NCI-H446 (cell line): ENCODE measurements around the gene LMBR1.

Experiments used
- DNase-seq, 2 experiments: peaks; one replicate each; lab custom pipeline; 2025; lab: John Stamatoyannopoulos, UW

LMBR1 gene

DNA sequence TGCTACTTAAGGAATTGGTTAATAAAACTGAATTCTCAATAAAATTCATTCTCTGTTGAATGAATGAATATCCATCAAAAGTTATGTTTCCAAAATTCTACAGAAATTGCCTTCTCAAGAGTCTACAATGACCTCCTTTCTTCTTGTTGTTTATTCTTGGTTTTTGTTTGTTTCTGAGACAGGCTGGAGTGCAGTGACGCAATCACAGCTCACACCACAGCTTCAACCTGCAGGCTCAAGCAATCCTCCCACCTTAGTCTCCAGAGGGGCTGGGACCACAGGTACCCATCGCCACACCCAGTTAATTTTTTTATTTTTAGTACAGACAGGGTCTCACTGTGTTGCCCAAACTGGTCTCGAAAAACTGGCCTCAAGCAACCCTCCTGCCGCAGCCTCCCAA, 97.6 kb downstream of the LMBR1 start:
- no peak for DNase-seq

DNA sequence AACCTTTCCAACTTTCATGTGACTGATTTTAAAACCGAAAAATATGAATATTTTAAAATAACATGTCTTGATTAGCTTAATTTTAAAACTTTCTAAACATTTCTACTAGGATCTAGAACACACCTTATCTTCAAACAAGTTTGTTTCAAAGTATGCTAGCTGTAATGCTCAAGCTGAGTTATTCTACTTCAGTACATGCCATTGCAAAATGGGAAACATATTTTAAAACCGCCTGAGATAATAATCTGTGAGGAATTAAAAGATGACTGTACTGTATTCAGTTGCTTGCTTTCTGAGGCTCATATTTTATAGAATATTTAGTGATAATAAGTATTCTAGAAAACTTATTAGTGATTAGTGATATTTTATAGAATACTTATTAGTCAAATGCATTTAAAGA, 99.6 kb downstream of the LMBR1 start:
- DNase-seq: no peak

DNA sequence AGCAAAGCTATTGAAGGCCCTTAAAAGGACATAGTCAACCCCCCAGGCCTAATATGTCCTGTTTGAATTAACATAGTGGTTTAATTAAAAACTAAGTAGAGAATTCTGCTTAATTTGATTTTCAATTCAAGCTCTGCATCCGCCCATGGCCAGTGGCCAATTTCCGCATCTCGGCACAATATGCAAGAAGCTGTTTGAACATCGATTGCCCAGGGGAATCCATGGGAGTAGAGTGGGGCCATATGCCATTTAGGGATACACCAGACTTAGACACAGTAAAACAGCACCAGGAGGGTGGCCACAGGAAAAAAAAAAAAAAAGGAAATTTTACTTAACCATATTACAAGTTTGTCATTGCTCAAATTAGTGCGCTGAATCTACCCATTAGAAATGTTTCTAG, 100.4 kb downstream of the LMBR1 start:
- peak in 1 of 2 experiments; percentile 43 for DNase-seq

DNA sequence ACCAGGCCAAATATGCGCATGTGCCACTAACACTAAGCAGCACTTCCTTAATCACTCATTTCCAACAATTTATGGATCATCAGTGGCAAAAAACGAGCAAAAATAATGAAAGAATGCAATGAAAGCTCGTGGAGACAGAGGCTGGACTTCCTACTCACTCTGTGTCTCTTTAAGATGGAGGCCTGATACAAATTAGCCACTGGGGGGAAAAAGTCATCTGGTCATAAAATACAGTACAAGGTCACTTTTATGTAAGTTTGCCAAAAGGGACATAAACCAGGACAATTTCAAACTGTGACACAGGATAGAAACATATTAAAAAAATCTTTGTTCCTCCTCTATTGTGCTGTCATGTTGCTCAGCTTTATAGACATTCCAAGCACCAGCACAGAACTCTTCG, 101.7 kb downstream of the LMBR1 start:
- DNase-seq: no peak

DNA sequence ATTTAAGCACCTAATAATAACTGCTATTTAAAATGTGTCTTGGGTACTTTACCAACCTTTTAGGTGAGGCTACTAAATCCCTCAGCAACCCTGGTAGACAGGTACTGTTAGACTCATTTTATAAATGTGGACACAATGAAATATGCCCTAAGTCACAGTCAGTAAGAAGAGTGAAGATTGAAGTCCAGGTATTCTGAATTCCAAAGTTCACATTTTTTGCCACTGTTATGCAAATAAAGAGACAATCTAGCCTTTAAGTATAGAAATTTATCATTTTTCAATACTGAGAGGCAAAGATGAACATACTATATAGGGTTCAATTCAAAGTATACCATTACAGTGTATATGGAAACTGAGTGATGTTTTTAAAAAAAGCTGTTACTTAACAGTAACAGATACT, 102.7 kb downstream of the LMBR1 start:
- no peak for DNase-seq

DNA sequence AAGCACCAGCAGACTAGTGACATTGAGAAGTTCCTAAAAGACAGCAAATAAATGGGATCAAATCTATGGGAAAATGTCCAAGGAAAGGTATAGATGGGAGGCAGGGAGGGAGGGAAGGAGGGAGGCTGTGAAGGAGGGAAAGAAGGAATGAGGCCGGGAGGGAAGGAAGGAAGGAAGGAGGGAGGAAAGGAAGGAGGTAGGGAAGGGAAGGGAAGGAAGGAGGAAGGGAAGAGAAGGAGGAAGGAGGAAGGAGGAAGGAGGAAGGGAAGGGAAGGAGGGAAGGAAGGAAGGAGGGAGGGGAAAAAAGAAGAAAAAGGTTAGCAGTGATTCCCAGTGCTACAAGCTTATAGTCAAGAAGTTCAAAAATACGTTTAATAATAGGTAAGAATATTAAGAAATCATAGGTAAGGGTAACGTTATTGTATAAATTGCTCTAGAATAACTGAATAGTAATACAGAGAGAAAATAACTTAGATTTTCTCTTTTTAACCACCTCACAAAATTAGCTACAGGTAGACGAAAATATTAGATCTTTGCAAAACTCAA, 106.9 kb downstream of the LMBR1 start:
- no peak for DNase-seq

DNA sequence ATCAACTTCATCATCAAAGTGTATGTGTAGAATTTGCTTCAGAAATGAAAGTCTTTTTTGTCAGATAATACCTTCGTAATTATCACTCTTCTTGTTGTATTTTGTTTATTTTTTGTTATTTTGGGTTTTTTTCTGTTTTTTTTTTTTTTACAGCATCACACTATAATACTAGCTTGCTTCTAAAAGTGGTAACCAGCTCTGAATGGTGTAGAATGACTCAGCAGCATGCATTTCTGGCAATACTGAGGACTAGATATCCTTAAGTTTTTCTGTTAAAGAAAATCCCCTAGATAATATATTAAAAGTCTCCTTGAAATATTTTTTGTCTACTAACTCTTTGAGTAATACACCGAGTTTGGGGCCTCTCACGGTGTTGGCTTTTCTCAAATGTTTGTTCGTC, 109.1 kb downstream of the LMBR1 start:
- DNase-seq: no peak

DNA sequence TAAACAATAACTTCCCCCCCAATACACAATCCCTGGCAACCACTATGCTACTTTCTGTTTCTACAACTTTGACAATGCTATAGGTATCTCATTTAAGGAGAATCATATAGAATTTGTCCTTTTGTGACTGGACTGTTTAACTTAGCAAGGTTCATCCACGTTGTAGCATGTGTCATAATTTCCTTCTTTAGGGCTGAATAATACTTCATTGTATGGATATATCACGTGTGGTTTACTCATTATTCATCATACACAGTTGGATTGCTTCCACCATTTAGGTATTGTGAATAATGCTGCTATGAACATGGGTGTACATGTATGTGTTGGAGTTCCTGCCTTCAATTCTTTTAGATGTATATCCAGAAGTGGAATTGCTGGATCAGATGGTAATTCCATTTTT, 111.0 kb downstream of the LMBR1 start:
- DNase-seq: no peak

DNA sequence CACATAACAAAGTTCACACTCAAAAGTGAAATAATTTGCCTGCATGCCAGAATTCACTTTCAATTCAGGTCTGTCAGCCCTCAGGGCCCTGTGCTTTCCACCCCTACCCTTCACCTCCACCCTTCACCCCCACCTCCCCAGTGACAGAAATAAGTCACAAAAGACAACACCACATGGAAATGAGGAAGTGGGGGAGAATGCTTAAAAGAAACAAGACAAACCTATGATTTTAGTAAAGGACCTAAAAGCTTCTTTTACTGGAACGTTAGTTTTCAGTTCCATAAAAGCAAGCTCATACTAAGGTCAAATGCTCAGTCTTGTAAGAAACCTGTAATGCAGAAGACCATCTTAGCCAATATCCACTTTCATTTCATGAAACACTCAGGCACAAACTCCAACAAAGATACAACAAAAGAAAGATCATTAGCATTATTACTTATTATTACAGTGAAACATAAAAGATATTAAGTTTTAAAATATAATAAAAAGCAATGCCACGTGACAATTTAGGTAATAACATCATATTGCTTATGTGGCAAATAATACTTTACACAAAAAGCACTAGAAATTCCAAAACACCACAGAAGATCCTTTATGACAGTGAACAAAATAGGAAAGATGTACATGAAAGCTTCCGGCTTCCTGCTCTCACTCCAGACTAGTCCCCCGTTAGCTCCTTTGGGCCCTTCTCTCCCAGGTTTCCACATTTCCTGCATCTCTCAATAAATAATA, 112.1 kb downstream of the LMBR1 start:
- DNase-seq: no peak

DNA sequence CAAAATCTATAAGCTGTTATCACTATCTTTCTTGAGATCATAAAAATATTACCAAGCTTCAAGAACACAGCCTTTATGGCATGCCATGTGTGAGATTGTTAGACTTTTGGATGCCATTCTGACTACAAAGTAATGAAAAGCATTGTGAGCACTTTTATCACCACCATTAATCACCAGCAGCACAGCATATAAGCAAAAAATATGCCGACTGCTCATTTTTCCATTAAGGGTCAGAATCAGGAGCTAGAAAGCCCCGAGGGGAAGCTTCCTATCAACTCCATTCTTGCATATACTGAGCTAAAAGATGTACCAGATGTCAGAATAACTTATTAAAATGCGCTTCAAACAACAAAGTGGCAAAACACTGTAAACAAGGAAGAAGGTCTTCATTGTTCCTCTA, 114.3 kb downstream of the LMBR1 start:
- no peak for DNase-seq

DNA sequence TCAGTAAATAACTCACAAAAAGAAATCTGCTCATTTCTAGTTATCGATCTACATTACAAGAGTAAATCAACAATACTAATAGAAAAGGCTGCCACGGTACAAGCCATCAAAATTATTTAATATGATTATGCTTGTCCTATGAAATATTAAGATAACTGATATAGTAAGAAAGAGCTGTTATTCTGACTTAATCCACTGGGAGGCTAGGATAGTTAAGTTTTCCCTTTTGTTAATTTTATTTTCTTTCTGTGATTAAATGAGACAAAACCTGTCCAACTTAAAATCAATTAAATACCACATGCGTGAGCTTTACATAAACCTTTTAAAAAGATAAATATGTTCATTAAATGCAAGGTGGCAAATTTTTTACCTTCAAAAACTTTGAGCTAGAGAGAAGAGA, 114.8 kb downstream of the LMBR1 start:
- DNase-seq: no peak

DNA sequence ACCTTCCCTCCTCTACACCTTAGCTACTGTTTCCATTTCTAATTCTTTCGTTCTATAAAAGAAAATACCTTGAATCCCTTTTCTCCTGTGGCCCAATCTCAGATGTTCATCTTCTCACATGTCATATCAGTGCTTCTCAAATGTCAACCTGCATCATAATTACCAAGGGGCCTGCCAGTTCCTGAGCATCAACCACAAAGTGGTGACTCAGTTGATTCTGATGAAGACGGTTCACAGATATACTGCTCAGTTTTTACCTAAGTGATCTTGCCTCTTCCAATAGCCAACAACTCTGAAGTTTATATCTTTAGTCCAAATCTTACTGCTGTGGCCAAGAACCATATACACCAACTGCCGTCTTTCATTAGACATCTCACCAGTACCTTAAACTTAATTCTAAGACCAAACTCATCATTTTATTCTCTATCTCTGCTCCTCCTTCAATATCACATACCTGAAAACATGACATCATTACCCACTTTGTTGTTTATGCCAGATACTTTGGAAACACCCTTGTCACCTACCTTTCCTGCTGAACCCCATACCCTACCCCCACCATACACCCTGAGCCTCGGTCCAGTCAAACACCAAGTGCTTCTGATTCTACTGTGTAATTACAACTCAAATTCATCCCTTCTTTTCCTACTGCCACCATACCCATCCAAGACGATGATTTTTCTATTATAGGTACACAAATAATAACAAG, 115.5 kb downstream of the LMBR1 start:
- no peak for DNase-seq

DNA sequence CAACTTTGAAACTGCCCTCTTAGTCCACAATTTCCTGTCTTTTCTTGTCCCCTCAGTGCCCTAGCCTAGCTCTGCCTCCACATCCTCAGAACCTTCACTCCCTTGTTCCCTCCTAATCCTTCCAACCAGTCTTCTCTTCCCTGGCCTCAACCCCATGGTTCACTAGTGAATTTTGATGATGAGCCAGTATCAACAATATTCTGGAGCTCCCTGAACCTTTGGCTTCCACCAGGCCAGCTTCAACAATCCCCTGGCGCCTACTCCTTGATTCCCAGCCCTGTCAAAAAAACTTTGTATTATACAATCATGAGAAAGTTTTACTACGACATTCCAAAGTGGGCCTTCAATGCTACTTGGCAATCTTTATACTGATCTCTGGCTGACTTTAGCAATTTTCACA, 116.5 kb downstream of the LMBR1 start:
- DNase-seq: no peak

DNA sequence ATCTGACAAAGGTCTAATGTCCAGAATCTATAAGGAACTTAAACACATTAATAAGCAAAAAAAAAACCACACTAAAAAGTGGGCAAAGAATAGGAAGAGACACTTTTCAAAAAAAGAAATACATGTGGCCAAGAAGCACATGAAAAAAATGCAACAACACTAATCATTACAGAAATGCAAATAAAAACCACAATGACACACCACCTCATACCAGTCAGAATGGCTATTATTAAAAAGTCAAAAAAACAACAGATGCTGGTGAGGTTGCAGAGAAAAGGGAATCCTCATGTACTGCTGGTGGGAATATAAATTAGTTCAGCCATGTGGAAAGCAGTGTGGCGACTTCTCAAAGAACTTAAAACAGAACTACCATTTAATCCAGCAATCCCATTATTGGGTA, 119.0 kb downstream of the LMBR1 start:
- DNase-seq: no peak

DNA sequence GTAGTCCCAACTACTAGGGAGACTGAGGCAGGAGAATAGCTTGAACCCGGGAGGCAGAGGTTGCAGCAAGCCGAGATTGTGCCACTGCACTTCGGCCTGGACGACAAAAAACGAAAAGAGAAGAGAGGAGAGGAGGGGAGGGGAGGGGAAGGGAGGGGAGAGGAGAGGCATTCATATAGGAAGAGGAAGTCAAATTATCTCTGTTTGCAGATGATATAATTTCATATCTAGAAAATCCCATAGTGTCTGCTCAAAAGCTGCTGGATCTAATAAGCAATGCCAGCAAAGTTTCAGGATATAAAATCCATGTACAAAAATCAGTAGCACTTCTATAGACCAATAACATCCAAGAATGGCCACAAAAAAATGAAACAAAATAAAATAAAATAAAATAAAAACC, 120.3 kb downstream of the LMBR1 start:
- no peak for DNase-seq

DNA sequence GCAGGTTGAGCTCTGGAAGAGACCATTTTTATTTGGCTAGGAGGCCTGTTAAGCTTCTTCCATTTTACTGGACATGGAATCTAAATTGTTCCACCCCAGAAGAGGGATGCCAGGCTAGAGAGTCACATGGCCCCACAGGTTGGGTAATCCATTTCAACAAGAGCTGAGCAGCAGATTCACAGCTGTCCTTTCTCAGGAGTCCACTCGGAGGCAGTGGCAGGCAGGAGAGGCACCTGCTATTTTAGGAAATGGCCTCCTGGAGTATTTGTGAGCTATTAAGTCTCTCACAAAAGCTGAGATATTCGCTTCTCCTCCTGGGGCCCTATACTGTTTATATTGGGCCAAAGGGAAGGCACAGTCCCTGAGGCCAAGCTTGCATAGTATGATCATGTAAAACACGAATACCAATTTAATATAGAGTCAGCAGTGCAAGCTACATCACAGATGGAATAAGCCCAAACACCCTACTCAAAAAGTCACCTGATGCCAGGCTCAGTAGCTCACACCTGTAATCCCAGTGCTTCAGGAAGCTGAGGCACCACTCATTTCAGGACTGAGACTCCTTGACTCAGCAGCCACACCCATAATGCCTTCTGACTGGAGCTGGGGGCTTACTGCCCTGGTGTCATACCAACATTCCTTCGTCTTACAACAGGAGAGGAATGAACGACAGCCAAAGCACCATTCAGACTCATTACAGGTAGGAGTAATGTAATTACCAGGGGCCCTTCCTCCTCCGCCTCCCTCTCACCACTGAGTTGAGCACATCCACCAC, 124.1 kb downstream of the LMBR1 start:
- DNase-seq: no peak

DNA sequence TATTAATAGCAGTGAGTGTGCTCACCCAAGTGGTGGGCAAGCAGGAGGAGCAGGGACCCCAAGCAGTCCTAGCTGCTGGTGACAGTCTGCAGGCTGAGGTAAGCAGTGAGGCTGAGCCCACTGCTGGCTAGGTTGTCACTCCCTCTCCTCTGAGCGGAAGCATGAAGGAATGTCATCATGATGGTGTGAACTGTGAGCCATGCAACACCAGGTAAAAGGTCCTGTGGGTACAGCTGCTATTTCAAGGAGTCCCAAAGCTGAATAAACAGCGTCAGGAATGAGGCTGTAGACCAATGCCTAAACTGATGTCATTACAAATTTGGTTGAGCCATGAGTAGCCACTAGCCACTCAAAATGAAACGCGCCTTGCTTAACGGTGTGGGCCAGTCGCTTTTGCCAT, 126.3 kb downstream of the LMBR1 start:
- DNase-seq: no peak

DNA sequence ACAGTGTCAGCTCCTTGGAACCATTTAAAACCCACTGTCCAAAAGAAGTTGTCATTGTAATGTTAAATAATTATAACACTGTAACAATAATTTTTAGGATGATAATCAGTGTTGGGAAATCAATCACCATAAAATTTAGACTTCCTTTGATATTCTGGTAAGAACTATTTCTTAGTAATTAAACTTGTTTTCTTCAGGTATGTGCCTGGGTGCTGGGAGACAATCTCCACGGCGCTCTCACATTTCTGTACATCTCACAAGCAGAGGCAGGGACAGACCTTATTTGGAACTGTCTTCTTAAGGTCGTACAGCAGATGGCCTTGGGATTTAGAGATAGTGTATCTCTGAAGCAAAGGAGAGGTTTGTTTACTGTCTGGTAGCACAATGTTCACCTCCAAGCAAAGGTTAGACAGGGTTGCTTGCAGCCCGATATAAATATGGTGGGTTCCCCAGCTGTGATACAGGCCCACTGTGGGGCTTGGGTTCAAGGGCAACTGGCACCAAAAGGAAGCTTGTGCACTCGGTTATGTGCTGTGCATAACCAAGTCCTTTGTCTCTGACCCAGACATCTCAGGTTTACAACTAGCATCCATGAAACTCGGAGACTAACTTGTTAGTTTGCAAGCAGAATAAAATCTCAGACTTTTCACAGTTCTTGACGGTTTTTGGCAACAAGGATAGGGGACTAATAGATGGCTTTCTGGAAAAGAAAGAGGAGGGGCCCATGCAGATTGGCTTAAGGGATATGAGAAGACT, 126.9 kb downstream of the LMBR1 start:
- no peak for DNase-seq

DNA sequence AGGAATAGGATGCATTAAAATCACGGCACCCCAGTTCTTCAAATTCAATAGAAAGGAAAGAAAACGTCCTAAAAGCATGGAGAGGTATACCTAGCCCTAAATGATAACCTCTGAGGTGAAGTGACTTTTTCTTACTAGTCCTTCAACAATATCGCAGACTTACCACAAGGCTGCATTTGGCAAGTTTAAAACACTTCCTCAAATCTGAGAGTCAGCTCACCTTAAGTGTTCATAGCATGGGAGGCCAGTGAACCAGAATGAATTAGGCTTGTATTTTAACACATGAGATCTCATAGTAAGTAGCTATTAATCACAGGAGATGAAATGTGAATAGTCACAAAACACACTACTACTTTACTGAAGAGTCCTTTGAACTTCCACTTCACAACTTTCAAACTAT, 128.2 kb downstream of the LMBR1 start:
- DNase-seq: no peak

DNA sequence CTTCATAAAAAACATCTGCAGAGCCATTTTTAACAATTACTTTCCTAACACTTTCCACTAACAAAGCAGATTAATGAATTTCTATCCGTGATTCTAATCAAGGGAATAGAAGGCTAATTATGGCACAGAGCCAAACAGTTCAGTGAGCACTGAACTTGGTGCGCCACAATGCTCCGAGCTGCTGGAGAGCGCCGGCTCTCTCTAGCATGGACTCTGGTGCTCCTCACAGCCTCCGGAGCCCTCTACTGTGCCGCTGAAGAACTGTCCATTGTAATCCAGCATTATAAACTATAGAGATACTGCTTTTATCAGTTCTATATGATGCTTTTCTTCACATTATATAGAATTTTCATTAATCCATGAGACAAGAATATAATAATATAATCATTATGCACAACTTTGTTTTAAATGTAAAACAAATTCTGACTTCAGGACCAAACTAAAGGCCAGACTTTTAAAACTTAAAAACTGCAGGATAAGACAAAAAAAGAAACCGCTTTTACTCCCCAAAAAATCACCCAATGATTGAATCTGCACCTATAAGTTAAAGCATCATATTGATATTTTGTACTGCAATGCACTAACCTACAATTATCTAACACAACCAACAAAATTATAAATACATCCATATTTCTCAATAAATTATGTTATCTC, 128.8 kb downstream of the LMBR1 start:
- DNase-seq: peak in 1 of 2 experiments; percentile 59

DNA sequence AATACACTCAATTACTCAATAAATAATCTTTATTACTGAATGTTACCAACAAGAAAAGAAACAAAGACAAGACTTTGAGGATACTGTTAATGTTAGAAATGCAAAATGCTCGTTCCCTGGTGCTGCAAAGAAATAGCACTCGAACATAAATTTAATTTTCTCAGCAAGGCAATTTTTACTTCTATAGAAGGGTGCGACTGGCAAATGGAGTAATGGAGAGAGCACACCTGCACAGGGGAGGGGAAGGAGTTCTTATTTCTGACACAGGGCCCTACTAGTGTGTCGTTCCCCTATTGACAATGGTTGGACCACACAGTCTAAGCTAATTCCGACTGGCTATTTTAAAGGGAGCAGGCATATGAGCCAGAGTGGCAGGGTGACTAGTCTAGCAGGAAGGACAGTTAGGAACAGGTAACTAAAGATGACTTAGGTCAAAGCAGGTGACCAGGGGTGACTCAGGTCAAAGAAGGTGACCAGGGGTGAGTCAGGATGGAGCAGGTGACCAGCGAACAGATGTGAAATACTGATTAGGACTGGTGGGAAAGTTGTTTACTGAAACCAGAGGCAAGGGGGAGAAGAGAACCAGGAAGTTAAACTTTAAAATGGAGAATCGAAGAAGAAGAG, 133.3 kb downstream of the LMBR1 start:
- no peak for DNase-seq
